Measurements from ENCODE around the gene CLDN18.

The CLDN18 gene

GRCh38 chr3:138027821-138028220 is 17.9 kb downstream of the CLDN18 start:
- DNase-seq: no peak

- no peak for DNase-seq
Measured at GRCh38 chr3:138030734-138031280, 20.8 kb downstream of the CLDN18 start.

DNA sequence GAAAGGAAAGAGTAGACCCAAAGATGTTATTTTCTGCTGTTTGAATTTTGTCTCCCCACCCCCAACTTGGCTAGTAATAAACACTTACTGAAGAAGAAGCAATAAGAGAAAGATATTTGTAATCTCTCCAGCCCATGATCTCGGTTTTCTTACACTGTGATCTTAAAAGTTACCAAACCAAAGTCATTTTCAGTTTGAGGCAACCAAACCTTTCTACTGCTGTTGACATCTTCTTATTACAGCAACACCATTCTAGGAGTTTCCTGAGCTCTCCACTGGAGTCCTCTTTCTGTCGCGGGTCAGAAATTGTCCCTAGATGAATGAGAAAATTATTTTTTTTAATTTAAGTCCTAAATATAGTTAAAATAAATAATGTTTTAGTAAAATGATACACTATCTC is 21.6 kb downstream of the CLDN18 start:
- DNase-seq: no peak

DNA sequence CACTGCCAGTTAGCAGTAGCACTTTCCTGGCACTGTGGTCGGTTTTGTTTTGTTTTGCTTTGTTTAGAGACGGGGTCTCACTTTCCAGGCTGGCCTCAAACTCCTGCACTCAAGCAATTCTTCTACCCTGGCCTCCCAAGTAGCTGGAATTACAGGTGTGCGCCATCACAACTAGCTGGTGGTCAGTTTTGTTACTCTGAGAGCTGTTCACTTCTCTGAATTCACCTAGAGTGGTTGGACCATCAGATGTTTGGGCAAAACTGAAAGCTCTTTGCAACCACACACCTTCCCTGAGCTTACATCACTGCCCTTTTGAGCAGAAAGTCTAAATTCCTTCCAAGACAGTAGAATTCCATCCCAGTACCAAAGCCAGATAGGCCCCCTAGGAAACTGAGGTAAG is 22.6 kb downstream of the CLDN18 start:
- DNase-seq: no peak

GRCh38 chr3:138033202-138033691 is 23.3 kb downstream of the CLDN18 start:
- no peak for DNase-seq

DNA sequence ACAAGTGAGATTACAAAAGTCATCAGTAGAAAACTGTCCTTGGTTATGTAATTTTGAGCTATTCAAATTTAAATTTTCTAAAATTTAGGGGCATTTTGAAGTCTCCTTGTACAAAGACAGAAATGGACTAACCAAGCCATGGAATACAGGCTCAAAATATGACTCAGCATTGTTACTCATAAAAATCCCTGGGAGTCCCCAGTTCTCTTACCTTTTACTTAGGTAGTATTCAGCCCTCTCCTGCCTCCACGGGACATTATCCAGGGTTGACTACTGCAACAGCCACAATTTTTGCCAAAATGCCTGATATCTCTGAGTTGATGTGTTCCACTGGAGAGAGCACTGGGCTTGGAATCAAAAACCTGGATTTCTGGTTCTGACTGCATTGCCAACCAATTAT is 25.0 kb downstream of the CLDN18 start:
- no peak for DNase-seq

GRCh38 chr3:138036572-138036971 is 26.6 kb downstream of the CLDN18 start:
- no peak for DNase-seq

DNA sequence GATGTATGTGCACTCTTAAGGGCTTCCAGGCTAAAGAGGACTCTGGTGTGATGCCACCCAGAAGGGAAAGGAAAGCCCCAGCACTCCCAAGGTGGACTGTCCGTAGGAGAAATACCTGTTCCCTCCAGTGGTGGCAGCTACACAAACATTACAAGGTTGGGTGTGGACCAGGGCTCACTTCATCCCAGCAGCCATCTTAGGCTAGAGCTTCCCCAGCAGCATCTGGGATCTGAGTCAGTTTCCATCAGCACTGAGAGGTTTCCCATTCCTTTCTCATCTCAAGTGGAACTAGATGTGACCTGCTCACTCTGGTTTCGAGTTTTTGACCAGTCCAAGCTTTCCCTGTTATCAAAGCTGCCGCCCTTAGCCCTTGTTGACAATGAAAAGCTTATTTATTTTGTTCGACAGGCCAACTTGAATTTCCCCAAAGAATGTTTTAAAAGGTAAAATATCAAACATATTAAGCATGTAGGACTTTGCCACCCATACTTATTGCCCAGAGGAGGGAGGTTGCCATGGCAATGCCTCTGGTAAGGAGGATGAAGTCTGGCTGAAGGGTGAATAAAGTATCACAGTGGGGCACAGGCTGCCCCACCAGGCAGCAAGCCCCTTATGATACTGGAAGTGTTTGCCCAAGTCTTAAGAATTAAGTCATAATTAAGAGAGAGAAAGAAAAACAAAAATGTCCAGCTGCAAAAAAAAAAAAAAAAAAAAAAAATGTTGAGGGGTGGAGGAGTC is 28.9 kb downstream of the CLDN18 start:
- no peak for DNase-seq

DNA sequence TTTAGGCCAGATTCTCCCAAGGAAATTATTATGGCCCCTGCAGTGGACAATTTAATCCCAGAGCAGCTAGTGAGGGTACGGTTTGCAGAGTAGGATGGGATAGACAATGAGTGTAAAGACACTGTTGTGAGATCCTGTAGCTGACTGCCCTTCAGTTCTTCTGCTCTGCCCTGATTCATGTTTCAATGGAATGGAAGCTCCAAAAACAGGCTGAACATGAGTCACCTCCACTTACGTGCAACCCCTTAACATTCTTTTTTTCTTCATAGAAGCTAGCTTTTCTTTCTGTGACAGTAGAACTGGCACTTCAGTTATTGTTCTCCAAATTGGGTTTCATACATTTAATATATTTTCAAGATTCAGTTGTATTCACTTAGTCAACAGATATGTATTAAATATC is 32.1 kb downstream of the CLDN18 start:
- no peak for DNase-seq

- DNase-seq: no peak
Measured at GRCh38 chr3:138043266-138044029, 33.5 kb downstream of the CLDN18 start.

- DNase-seq: no peak
Measured at GRCh38 chr3:138046085-138046484, 36.1 kb downstream of the CLDN18 start.

GRCh38 chr3:138046955-138047354 is 37.0 kb downstream of the CLDN18 start:
- no peak for DNase-seq

DNA sequence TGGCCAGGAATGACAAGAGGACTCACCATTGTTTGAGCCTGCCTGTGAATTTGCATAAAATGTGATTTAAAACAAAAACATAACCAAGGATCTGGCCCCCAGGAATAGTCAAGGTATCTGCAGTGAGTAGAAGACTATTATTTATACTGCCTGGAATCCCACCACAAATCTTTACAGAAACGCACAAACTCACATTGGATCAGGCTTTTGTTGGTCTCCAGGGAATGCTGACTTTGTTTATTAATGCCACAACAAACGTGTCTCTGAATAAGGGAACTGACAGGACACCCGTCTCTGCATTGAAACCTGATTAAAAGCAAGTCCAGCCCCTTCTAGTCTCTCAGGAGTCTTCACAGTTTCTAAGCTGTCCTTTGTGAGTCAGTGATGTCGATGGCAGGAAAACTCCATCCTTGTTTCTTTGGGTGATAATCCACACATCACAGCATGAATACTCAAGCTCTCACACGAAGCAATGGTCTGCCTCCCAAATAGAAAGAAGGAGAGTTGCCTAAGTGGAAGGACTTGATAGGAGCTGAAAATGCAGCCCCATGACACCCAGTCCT is 37.7 kb downstream of the CLDN18 start:
- DNase-seq: no peak

DNA sequence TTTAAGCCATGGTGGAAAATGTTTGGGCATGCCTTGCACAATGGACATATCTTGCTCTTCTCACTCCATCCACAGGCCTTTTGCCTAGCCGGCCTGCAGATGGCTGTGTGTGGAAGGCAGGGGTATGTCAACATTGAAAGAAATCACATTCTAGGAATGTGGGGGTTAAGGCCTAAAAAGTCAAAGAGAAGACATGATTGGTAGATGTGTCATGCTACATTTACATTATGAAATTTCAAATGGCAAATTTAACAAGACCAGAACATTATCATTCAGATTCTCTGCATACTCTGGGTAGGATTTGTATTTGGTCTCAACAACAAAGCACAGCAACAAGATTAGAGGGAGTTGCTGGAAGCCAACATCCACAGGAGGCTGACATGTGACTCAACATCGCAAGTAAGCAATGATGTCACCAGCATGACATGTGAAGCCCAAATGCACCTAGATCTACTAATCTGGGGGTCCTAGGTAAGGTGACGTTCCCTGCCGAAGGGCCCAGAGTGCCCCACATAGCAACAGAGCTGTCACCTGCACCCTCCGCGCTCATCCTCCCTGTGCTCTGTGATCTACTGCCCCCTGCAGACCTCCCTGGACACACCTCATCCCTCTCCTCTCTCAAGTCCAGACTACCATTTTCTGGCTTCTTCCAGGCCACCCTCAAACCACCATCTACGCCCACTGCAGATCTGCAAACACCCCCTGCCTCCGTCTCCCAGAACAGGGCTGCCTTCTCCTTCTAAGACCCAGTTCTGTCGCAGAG is 39.4 kb downstream of the CLDN18 start:
- DNase-seq: no peak

- DNase-seq: peak; percentile 9
Measured at GRCh38 chr3:138051947-138052802, 42.2 kb downstream of the CLDN18 start.

- DNase-seq: no peak
Measured at GRCh38 chr3:138054057-138054456, 44.1 kb downstream of the CLDN18 start.

DNA sequence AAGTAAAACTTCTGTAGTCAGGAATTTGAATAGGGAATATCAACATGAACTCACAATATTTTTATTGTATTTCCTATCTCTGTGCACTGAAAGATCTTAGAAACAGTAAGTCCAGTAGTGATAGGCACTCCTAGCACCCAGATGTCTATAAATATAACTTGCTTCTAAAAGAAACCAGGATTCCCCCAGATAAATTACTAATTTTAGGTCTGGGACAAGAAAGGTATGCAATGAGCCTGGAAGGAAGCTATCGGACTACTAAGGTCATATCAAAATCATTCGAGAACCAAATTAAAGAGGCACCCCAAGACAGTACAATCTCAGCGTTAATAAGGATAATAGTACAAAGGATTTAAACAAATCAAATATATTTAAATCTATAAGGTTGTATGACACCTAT is 47.4 kb downstream of the CLDN18 start:
- no peak for DNase-seq

DNA sequence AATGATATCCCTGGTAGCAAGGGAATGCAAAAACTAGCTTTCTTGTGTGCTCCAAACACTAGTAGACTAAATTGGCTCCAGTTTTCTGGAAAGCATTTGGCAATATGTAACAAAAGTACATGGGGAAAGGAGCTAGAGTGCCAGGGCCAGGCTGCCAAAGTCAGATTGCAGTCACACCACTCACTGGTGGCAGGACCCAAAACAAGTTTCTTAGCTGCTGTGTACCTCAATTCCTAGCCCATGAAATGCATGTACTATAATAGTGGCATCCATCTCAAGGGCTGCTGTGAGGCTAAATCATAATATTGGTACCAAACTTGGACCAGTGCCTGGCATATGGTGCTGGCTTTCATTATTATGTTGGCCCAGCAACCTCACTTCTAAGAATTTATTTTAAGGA is 49.3 kb downstream of the CLDN18 start:
- DNase-seq: no peak

DNA sequence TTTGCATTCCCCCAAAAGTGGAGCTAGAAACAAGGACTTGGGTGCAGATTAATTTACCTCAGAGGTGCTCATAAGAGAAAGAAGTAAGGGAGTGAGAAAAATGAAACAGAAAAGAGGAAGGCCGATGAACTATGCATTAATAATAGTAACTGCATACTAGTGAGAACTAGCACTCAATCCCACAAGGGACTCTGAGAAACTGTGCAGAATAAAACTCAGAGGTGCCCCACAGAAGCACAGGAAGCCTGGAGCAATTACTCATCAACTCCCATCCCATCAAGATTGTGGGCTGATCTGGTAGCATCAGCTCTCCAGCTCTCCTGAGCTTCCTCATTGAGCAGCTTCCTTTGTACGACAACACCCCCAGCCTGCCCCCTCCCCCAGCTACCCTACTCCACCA is 50.8 kb downstream of the CLDN18 start:
- DNase-seq: no peak

GRCh38 chr3:138062037-138062436 is 52.1 kb downstream of the CLDN18 start:
- DNase-seq: no peak

GRCh38 chr3:138062626-138063025 is 52.7 kb downstream of the CLDN18 start:
- no peak for DNase-seq

- no peak for DNase-seq
Measured at GRCh38 chr3:138063416-138063815, 53.5 kb downstream of the CLDN18 start.

Measured in CD4-positive, alpha-beta T cell treated with Interleukin-6 for 4 hours (primary cell).